HEK293 (cell line): ENCODE data around the gene PRM3.

Experiments used
- CTCF ChIA-PET: fragments of 350-600 bp; formaldehyde crosslinking; extraction: SDS; loops from one replicate; lab custom pipeline; 2021; ENCODE audit warnings: antibody characterized with exemption; lab: Yijun Ruan, JAX
- POLR2A ChIA-PET: fragments of 300-600 bp; formaldehyde crosslinking; extraction: SDS; loops from one replicate; lab custom pipeline; 2020; ENCODE audit warnings: antibody characterized with exemption, inconsistent platforms; lab: Yijun Ruan, JAX
- H3K27ac ChIP-seq: fragments of 200-500 bp; sonication (Bioruptor generic); 2 replicates; pipeline ENCODE4 v1.5.1; 2014; ENCODE audit warnings: low read depth, low read length, control low read depth, inconsistent platforms; ENCODE audit errors: extremely low read depth
- H3K36me3 ChIP-seq, 2 experiments: fragments of 200-500 bp in 1 of 2; sonication (Bioruptor generic) in 1 of 2; 1 replicate in 1 of 2; 2 replicates in 1 of 2; pipeline ENCODE4 v1.5.1; 2014 to 2017; ENCODE audit warnings: inconsistent platforms in 2 of 2, low read length in 2 of 2; ENCODE audit not compliant: control insufficient read depth in 2 of 2, insufficient read depth in 1 of 2
- H3K4me1 ChIP-seq: fragments of 200-500 bp; sonication (Bioruptor generic); 2 replicates; pipeline ENCODE4 v1.5.1; 2014; ENCODE audit warnings: mild to moderate bottlenecking, low read length, inconsistent platforms; ENCODE audit not compliant: control insufficient read depth, insufficient read depth
- H3K4me3 ChIP-seq: 2 replicates; pipeline ENCODE4 v1.5.1; 2011; ENCODE audit warnings: low read depth, mild to moderate bottlenecking, control low read depth, low read length, moderate library complexity
- H3K9me3 ChIP-seq: fragments of 200-500 bp; sonication (Bioruptor generic); 2 replicates; pipeline ENCODE4 v1.5.1; 2014; ENCODE audit warnings: low read depth, low read length, inconsistent platforms; ENCODE audit not compliant: control insufficient read depth, insufficient read depth
- KLF10 ChIP-seq: fragments of 450-650 bp; IDR thresholded peaks from 2 replicates; pipeline ENCODE4 v1.5.1; 2018; ENCODE audit warnings: missing biosample characterization, mild to moderate bottlenecking, missing genetic modification characterization
- ZBTB48 ChIP-seq: fragments of 450-650 bp; formaldehyde crosslinking; IDR thresholded peaks from 2 replicates; pipeline ENCODE4 v1.5.1; 2016; ENCODE audit warnings: missing biosample characterization, missing genetic modification characterization
- ZFP41 ChIP-seq: fragments of 450-650 bp; formaldehyde crosslinking; IDR thresholded peaks from 2 replicates; pipeline ENCODE4 v1.5.1; 2016; ENCODE audit warnings: missing biosample characterization, missing genetic modification characterization, borderline replicate concordance
- ZNF138 ChIP-seq: fragments of 450-650 bp; formaldehyde crosslinking; IDR thresholded peaks from 2 replicates; pipeline ENCODE4 v1.5.1; 2016; ENCODE audit warnings: missing biosample characterization, missing genetic modification characterization, borderline replicate concordance
- ZNF19 ChIP-seq: fragments of 450-650 bp; formaldehyde crosslinking; IDR thresholded peaks from 2 replicates; pipeline ENCODE4; 2016; ENCODE audit warnings: missing biosample characterization, missing genetic modification characterization, low read depth
- ZNF426 ChIP-seq: fragments of 450-650 bp; formaldehyde crosslinking; IDR thresholded peaks from 2 replicates; pipeline ENCODE4 v1.5.1; 2017; ENCODE audit warnings: missing biosample characterization, missing genetic modification characterization, mild to moderate bottlenecking, inconsistent platforms, moderate library complexity
- ZNF623 ChIP-seq: fragments of 450-650 bp; formaldehyde crosslinking; IDR thresholded peaks from 2 replicates; pipeline ENCODE4 v1.5.1; 2016; ENCODE audit warnings: missing biosample characterization, missing genetic modification characterization
- ZNF626 ChIP-seq: fragments of 450-650 bp; sonication (Bioruptor Pico); formaldehyde crosslinking; IDR thresholded peaks from 2 replicates; pipeline ENCODE4 v1.5.1; 2018; ENCODE audit warnings: missing biosample characterization, missing genetic modification characterization, inconsistent platforms
- ZNF629 ChIP-seq: fragments of 450-650 bp; formaldehyde crosslinking; IDR thresholded peaks from 2 replicates; pipeline ENCODE4 v1.5.1; 2017; ENCODE audit warnings: missing biosample characterization, missing genetic modification characterization
- ZNF658 ChIP-seq: fragments of 450-650 bp; formaldehyde crosslinking; IDR thresholded peaks from 2 replicates; pipeline ENCODE4; 2016; ENCODE audit warnings: missing biosample characterization, missing genetic modification characterization
- ZNF670 ChIP-seq: fragments of 450-650 bp; formaldehyde crosslinking; IDR thresholded peaks from 2 replicates; pipeline ENCODE4 v1.5.1; 2016; ENCODE audit warnings: missing biosample characterization, missing genetic modification characterization, low read depth
- TF ChIP-seq, protein P1 (sequence below): fragments of 450-650 bp; formaldehyde crosslinking; IDR thresholded peaks from 2 replicates; pipeline ENCODE4 v1.5.1; 2016; ENCODE audit warnings: missing biosample characterization, missing genetic modification characterization

PRM3 gene

DNA sequence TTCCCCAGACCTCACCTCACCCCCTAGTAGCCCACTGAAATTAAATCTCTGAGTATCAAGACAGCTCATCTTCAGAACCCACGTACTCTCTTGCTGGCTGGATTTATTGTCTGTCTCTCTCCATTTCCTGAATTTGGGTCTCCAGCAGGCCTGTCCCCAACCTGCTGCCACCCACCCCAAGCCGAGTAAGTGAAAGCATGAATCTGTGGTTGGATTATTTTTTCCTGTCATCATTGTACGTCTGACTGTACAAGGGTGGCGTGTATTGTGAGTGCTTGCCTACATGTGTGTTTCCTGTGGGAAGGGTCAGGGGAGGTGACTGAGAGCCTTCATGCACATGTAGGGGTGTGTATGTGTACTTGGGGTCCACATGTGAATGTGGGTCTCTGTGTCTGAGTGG lies 9.7 kb downstream of the PRM3 start:
- Histone ChIP-seq H3K4me3 (no peak overlapping the region), H3K27ac (no peak overlapping the region), H3K4me1 (no peaks in the 10 kb centered on the region), H3K9me3 (no peaks in the 10 kb centered on the region), H3K36me3 (no peaks in the 10 kb centered on the region)
- POLR2A ChIA-PET, result no interaction called here
- CTCF ChIA-PET, result interaction anchor here (0.7 kb wide), 1 partner anchor 334 kb away, joined by 3 read pairs; no protein-coding TSS in a partner anchor
- TF ChIP-seq KLF10 (no peak), ZNF138 (tag by site-specific recombination) (no peak), ZBTB48 (tag by site-specific recombination) (no peak), ZNF426 (tag by site-specific recombination) (no peak)

GRCh38 chr16:11262915-11263314 lies 10.5 kb downstream of the PRM3 start:
- Histone ChIP-seq H3K36me3 (no peaks in the 10 kb centered on the region), H3K4me3 (no peak overlapping the region), H3K9me3 (no peaks in the 10 kb centered on the region), H3K4me1 (no peaks in the 10 kb centered on the region), H3K27ac (no peak overlapping the region)
- no peak for TF ChIP-seq ZNF138 (tag by site-specific recombination)
- CTCF ChIA-PET, result no interaction called here
- POLR2A ChIA-PET, result no interaction called here

DNA sequence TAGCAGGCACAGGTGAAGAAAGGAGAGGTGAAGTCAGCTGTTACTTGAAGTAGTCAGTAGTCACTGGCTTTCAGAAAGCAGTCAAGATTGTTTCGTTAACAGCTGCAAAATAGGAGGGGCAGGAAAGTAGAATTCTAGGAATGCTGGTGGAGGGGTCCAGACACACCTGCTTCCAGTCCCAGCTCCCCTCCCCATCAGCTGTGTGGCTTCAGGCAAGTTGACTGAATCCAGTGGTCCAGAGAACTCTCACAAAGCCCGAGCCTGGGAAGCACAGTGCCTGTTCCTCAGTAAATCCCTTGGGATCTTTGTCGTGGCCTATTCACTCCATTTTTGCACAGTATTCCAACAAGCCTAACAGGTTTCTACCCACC lies 12.8 kb downstream of the PRM3 start:
- TF ChIP-seq ZNF626 (no peak), ZFP41 (tag by site-specific recombination) (no peak), ZNF629 (tag by site-specific recombination) (no peak)
- TF ChIP-seq, all 188 proteins: peak for 0
- H3K9me3 ChIP-seq, result no peaks in the 10 kb centered on the region
- CTCF ChIA-PET, result interaction anchor here (0.7 to 1.0 kb wide), 3 partner anchors 23 to 289 kb away, joined by 3 to 4 read pairs (median 3); no protein-coding TSS in a partner anchor

GRCh38 chr16:11259655-11260595 lies 13.5 kb downstream of the PRM3 start:
- H3K4me1 ChIP-seq, result peaks cover 5% of the 10 kb centered on the region; the same call in 1 of the 2 replicates
- POLR2A ChIA-PET, result interaction anchor here (0.6 to 1.1 kb wide), 2 partner anchors 31 to 86 kb away, joined by 3 to 7 read pairs; no protein-coding TSS in a partner anchor
- no peak overlapping the region for H3K27ac ChIP-seq
- no peaks in the 10 kb centered on the region for H3K9me3 ChIP-seq
- no peaks in the 10 kb centered on the region for H3K36me3 ChIP-seq
- CTCF ChIA-PET, result interaction anchor here (0.7 to 6.8 kb wide), 4 partner anchors 24 to 294 kb away, joined by 3 to 58 read pairs (median 4); no protein-coding TSS in a partner anchor
- no peak overlapping the region for H3K4me3 ChIP-seq
- TF ChIP-seq ZNF670 (tag by site-specific recombination), result no peak
- peak; percentile 98 for TF ChIP-seq ZNF623 (tag by site-specific recombination)
- TF ChIP-seq, protein P1, sequence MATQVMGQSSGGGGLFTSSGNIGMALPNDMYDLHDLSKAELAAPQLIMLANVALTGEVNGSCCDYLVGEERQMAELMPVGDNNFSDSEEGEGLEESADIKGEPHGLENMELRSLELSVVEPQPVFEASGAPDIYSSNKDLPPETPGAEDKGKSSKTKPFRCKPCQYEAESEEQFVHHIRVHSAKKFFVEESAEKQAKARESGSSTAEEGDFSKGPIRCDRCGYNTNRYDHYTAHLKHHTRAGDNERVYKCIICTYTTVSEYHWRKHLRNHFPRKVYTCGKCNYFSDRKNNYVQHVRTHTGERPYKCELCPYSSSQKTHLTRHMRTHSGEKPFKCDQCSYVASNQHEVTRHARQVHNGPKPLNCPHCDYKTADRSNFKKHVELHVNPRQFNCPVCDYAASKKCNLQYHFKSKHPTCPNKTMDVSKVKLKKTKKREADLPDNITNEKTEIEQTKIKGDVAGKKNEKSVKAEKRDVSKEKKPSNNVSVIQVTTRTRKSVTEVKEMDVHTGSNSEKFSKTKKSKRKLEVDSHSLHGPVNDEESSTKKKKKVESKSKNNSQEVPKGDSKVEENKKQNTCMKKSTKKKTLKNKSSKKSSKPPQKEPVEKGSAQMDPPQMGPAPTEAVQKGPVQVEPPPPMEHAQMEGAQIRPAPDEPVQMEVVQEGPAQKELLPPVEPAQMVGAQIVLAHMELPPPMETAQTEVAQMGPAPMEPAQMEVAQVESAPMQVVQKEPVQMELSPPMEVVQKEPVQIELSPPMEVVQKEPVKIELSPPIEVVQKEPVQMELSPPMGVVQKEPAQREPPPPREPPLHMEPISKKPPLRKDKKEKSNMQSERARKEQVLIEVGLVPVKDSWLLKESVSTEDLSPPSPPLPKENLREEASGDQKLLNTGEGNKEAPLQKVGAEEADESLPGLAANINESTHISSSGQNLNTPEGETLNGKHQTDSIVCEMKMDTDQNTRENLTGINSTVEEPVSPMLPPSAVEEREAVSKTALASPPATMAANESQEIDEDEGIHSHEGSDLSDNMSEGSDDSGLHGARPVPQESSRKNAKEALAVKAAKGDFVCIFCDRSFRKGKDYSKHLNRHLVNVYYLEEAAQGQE (tag by site-specific recombination), result no peak
- TF ChIP-seq ZNF19 (tag by site-specific recombination), result no peak
- no peak for TF ChIP-seq ZNF658 (tag by site-specific recombination)
- TF ChIP-seq, all 188 proteins: peak for 1

More for the DNA sequence above, 12.8 kb downstream of the PRM3 start:
- POLR2A ChIA-PET, result interaction anchor here (0.6 to 1.1 kb wide), 2 partner anchors 31 to 85 kb away, joined by 3 to 7 read pairs; no protein-coding TSS in a partner anchor
- no peaks in the 10 kb centered on the region for H3K36me3 ChIP-seq
- H3K4me3 ChIP-seq, result no peak overlapping the region
- no peak overlapping the region for H3K27ac ChIP-seq
- H3K4me1 ChIP-seq, result peaks cover 5% of the 10 kb centered on the region; the same call in 1 of the 2 replicates
